ENCODE data around the gene C9orf85.
A peak's percentile ranks its signal among the peaks of the same experiment; 100 is the strongest.
"Not testable (repeated sequence)": the region's sequence is repeated elsewhere in the genome, so short reads cannot be mapped to it uniquely, and the experiment has no call there.

C9orf85 gene

GRCh38 chr9:71937070-71937625, 25.7 kb downstream of the C9orf85 start:
- Histone ChIP-seq H3K4me1 (ENCODE audit: control insufficient read depth in 2 of 2, insufficient read depth in 2 of 2, low read length in 2 of 2) (no peaks in the 10 kb centered on the region), H3K9ac (ENCODE audit: low read depth in 1 of 2, low read length in 2 of 2) (no peak overlapping the region), H3K9me3 (ENCODE audit: control insufficient read depth in 2 of 2, low read length in 2 of 2) (no peaks in the 10 kb centered on the region), H3K4me3 (ENCODE audit: low read length in 2 of 2) (peak overlapping the region in 1 of 2 donors; percentile 5), H3K27ac (ENCODE audit: low read depth in 2 of 2, low read length in 2 of 2) (no peak overlapping the region), H3K27me3 (ENCODE audit: control insufficient read depth in 2 of 2, insufficient read depth in 2 of 2, low read length in 2 of 2) (no peaks in the 10 kb centered on the region), H3K36me3 (ENCODE audit: control insufficient read depth in 2 of 2, insufficient read depth in 2 of 2, low read length in 2 of 2) (no peaks in the 10 kb centered on the region)

GRCh38 chr9:71937898-71938297, 26.5 kb downstream of the C9orf85 start:
- Histone ChIP-seq H3K9me3 (ENCODE audit: control insufficient read depth in 2 of 2, low read length in 2 of 2) (no peaks in the 10 kb centered on the region), H3K27me3 (ENCODE audit: control insufficient read depth in 2 of 2, insufficient read depth in 2 of 2, low read length in 2 of 2) (no peaks in the 10 kb centered on the region), H3K36me3 (ENCODE audit: control insufficient read depth in 2 of 2, insufficient read depth in 2 of 2, low read length in 2 of 2) (no peaks in the 10 kb centered on the region), H3K9ac (ENCODE audit: low read depth in 1 of 2, low read length in 2 of 2) (no peak overlapping the region), H3K27ac (ENCODE audit: low read depth in 2 of 2, low read length in 2 of 2) (no peak overlapping the region), H3K4me3 (ENCODE audit: low read length in 2 of 2) (no peak overlapping the region), H3K4me1 (ENCODE audit: control insufficient read depth in 2 of 2, insufficient read depth in 2 of 2, low read length in 2 of 2) (no peaks in the 10 kb centered on the region)

- peaks cover 0 to 4% of the 10 kb centered on the region in 2 donors for H3K4me1 ChIP-seq (ENCODE audit: control insufficient read depth in 2 of 2, insufficient read depth in 2 of 2, low read length in 2 of 2)
Observed at GRCh38 chr9:71941060-71941568, 29.7 kb downstream of the C9orf85 start.

GRCh38 chr9:71941998-71942567, 30.6 kb downstream of the C9orf85 start:
- no peak overlapping the region for H3K9ac ChIP-seq (ENCODE audit: low read depth in 1 of 2, low read length in 2 of 2)
- H3K27me3 ChIP-seq (ENCODE audit: control insufficient read depth in 2 of 2, insufficient read depth in 2 of 2, low read length in 2 of 2), result no peaks in the 10 kb centered on the region
- peaks cover 0 to 4% of the 10 kb centered on the region in 2 donors for H3K4me1 ChIP-seq (ENCODE audit: control insufficient read depth in 2 of 2, insufficient read depth in 2 of 2, low read length in 2 of 2)
- no peaks in the 10 kb centered on the region for H3K36me3 ChIP-seq (ENCODE audit: control insufficient read depth in 2 of 2, insufficient read depth in 2 of 2, low read length in 2 of 2)
- H3K9me3 ChIP-seq (ENCODE audit: control insufficient read depth in 2 of 2, low read length in 2 of 2), result no peaks in the 10 kb centered on the region
- H3K4me3 ChIP-seq (ENCODE audit: low read length in 2 of 2), result no peak overlapping the region
- H3K27ac ChIP-seq (ENCODE audit: low read depth in 2 of 2, low read length in 2 of 2), result no peak overlapping the region

More at GRCh38 chr9:71941060-71941568, 29.7 kb downstream of the C9orf85 start:
- Histone ChIP-seq H3K27me3 (ENCODE audit: control insufficient read depth in 2 of 2, insufficient read depth in 2 of 2, low read length in 2 of 2) (no peaks in the 10 kb centered on the region), H3K4me3 (ENCODE audit: low read length in 2 of 2) (no peak overlapping the region), H3K9me3 (ENCODE audit: control insufficient read depth in 2 of 2, low read length in 2 of 2) (no peaks in the 10 kb centered on the region), H3K9ac (ENCODE audit: low read depth in 1 of 2, low read length in 2 of 2) (no peak overlapping the region), H3K27ac (ENCODE audit: low read depth in 2 of 2, low read length in 2 of 2) (no peak overlapping the region), H3K36me3 (ENCODE audit: control insufficient read depth in 2 of 2, insufficient read depth in 2 of 2, low read length in 2 of 2) (no peaks in the 10 kb centered on the region)

GRCh38 chr9:71944754-71945375, 33.4 kb downstream of the C9orf85 start:
- Histone ChIP-seq H3K9ac (ENCODE audit: low read depth in 1 of 2, low read length in 2 of 2) (no peak overlapping the region), H3K9me3 (ENCODE audit: control insufficient read depth in 2 of 2, low read length in 2 of 2) (no peaks in the 10 kb centered on the region), H3K4me3 (ENCODE audit: low read length in 2 of 2) (no peak overlapping the region), H3K4me1 (ENCODE audit: control insufficient read depth in 2 of 2, insufficient read depth in 2 of 2, low read length in 2 of 2) (peaks cover 0 to 4% of the 10 kb centered on the region in 2 donors), H3K36me3 (ENCODE audit: control insufficient read depth in 2 of 2, insufficient read depth in 2 of 2, low read length in 2 of 2) (no peaks in the 10 kb centered on the region), H3K27ac (ENCODE audit: low read depth in 2 of 2, low read length in 2 of 2) (no peak overlapping the region), H3K27me3 (ENCODE audit: control insufficient read depth in 2 of 2, insufficient read depth in 2 of 2, low read length in 2 of 2) (no peaks in the 10 kb centered on the region)

GRCh38 chr9:71954652-71955051, 43.2 kb downstream of the C9orf85 start:
- not testable (repeated sequence) for H3K27me3 ChIP-seq (ENCODE audit: control insufficient read depth in 2 of 2, insufficient read depth in 2 of 2, low read length in 2 of 2); H3K4me3 ChIP-seq (ENCODE audit: low read length in 2 of 2); H3K27ac ChIP-seq (ENCODE audit: low read depth in 2 of 2, low read length in 2 of 2); H3K36me3 ChIP-seq (ENCODE audit: control insufficient read depth in 2 of 2, insufficient read depth in 2 of 2, low read length in 2 of 2); H3K9me3 ChIP-seq (ENCODE audit: control insufficient read depth in 2 of 2, low read length in 2 of 2); H3K9ac ChIP-seq (ENCODE audit: low read depth in 1 of 2, low read length in 2 of 2); H3K4me1 ChIP-seq (ENCODE audit: control insufficient read depth in 2 of 2, insufficient read depth in 2 of 2, low read length in 2 of 2)

- Histone ChIP-seq H3K4me1 (ENCODE audit: control insufficient read depth in 2 of 2, insufficient read depth in 2 of 2, low read length in 2 of 2) (no peaks in the 10 kb centered on the region), H3K27ac (ENCODE audit: low read depth in 2 of 2, low read length in 2 of 2) (no peak overlapping the region), H3K36me3 (ENCODE audit: control insufficient read depth in 2 of 2, insufficient read depth in 2 of 2, low read length in 2 of 2) (peaks cover 0 to 5% of the 10 kb centered on the region in 2 donors), H3K9me3 (ENCODE audit: control insufficient read depth in 2 of 2, low read length in 2 of 2) (no peaks in the 10 kb centered on the region), H3K4me3 (ENCODE audit: low read length in 2 of 2) (no peak overlapping the region), H3K9ac (ENCODE audit: low read depth in 1 of 2, low read length in 2 of 2) (no peak overlapping the region), H3K27me3 (ENCODE audit: control insufficient read depth in 2 of 2, insufficient read depth in 2 of 2, low read length in 2 of 2) (no peaks in the 10 kb centered on the region)
Observed at GRCh38 chr9:71955300-71955915, 44.0 kb downstream of the C9orf85 start.

- no peak overlapping the region for H3K4me3 ChIP-seq (ENCODE audit: low read length in 2 of 2)
- peaks cover 3 to 10% of the 10 kb centered on the region in 2 donors for H3K4me1 ChIP-seq (ENCODE audit: control insufficient read depth in 2 of 2, insufficient read depth in 2 of 2, low read length in 2 of 2)
- H3K9me3 ChIP-seq (ENCODE audit: control insufficient read depth in 2 of 2, low read length in 2 of 2), result no peaks in the 10 kb centered on the region
- peak overlapping the region; percentile 89 to 93 for H3K27ac ChIP-seq (ENCODE audit: low read depth in 2 of 2, low read length in 2 of 2)
- H3K36me3 ChIP-seq (ENCODE audit: control insufficient read depth in 2 of 2, insufficient read depth in 2 of 2, low read length in 2 of 2), result no peaks in the 10 kb centered on the region
- H3K9ac ChIP-seq (ENCODE audit: low read depth in 1 of 2, low read length in 2 of 2), result peak overlapping the region in 1 of 2 donors; percentile 74
- H3K27me3 ChIP-seq (ENCODE audit: control insufficient read depth in 2 of 2, insufficient read depth in 2 of 2, low read length in 2 of 2), result no peaks in the 10 kb centered on the region
Observed at GRCh38 chr9:71962328-71962727, 50.9 kb downstream of the C9orf85 start.

- not testable (repeated sequence) for H3K27me3 ChIP-seq (ENCODE audit: control insufficient read depth in 2 of 2, insufficient read depth in 2 of 2, low read length in 2 of 2); H3K36me3 ChIP-seq (ENCODE audit: control insufficient read depth in 2 of 2, insufficient read depth in 2 of 2, low read length in 2 of 2); H3K27ac ChIP-seq (ENCODE audit: low read depth in 2 of 2, low read length in 2 of 2); H3K4me3 ChIP-seq (ENCODE audit: low read length in 2 of 2); H3K9ac ChIP-seq (ENCODE audit: low read depth in 1 of 2, low read length in 2 of 2); H3K9me3 ChIP-seq (ENCODE audit: control insufficient read depth in 2 of 2, low read length in 2 of 2)
- H3K4me1 ChIP-seq (ENCODE audit: control insufficient read depth in 2 of 2, insufficient read depth in 2 of 2, low read length in 2 of 2), result peaks cover 3 to 10% of the 10 kb centered on the region in 2 donors
Observed at GRCh38 chr9:71963471-71963996, 52.1 kb downstream of the C9orf85 start.

GRCh38 chr9:71965403-71965802, 54.0 kb downstream of the C9orf85 start:
- Histone ChIP-seq H3K27me3 (ENCODE audit: control insufficient read depth in 2 of 2, insufficient read depth in 2 of 2, low read length in 2 of 2) (no peaks in the 10 kb centered on the region), H3K36me3 (ENCODE audit: control insufficient read depth in 2 of 2, insufficient read depth in 2 of 2, low read length in 2 of 2) (no peaks in the 10 kb centered on the region), H3K27ac (ENCODE audit: low read depth in 2 of 2, low read length in 2 of 2) (no peak overlapping the region), H3K9ac (ENCODE audit: low read depth in 1 of 2, low read length in 2 of 2) (no peak overlapping the region), H3K9me3 (ENCODE audit: control insufficient read depth in 2 of 2, low read length in 2 of 2) (peaks cover 0 to 3% of the 10 kb centered on the region in 2 donors), H3K4me3 (ENCODE audit: low read length in 2 of 2) (no peak overlapping the region), H3K4me1 (ENCODE audit: control insufficient read depth in 2 of 2, insufficient read depth in 2 of 2, low read length in 2 of 2) (peaks cover 3 to 10% of the 10 kb centered on the region in 2 donors)
